ENCODE data around the gene IMPA2.

- TF ChIP-seq POLR2A (IDR thresholded peaks at IDR 0.05) (no peak), CTCF (IDR thresholded peaks at IDR 0.05) (no peak)
Observed at GRCh38 chr18:11978956-11979355, 2.4 kb upstream of the IMPA2 start.

All from right lobe of liver (tissue), 4 donors.